SIG-M5 treated with dmso at 0.1 percent for 504 hours (cell line): ENCODE data around the gene BCS1L.

Experiments used
- DNase-seq: peaks from one replicate; lab custom pipeline; 2025; ENCODE audit not compliant: unreplicated experiment; lab: John Stamatoyannopoulos, UW

BCS1L gene

GRCh38 chr2:218659988-218660358 lies 490 bp downstream of the BCS1L start:
- DNase-seq = no peak

GRCh38 chr2:218662377-218662776 lies 2.9 kb downstream of the BCS1L start:
- DNase-seq = no peak

- DNase-seq = no peak
Observed at GRCh38 chr2:218662827-218663226, 3.3 kb downstream of the BCS1L start.

- no peak for DNase-seq
Observed at GRCh38 chr2:218663901-218664300, 4.4 kb downstream of the BCS1L start.

GRCh38 chr2:218664653-218665052 lies 5.2 kb downstream of the BCS1L start:
- no peak for DNase-seq

GRCh38 chr2:218671097-218671653 lies 11.7 kb downstream of the BCS1L start:
- peak; percentile 2 for DNase-seq

- DNase-seq = peak; percentile 94
Observed at GRCh38 chr2:218671654-218672566, 12.4 kb downstream of the BCS1L start, which contains the start of the genes RNF25 and STK36. Gene RNF25, minus strand, starts transcription at chr2:218672002. Its CDS starts 32 bp downstream, at chr2:218671970. Gene STK36, plus strand, starts transcription at chr2:218672086. Its CDS starts 744 bp downstream, at chr2:218672830.

GRCh38 chr2:218679119-218679518 lies 19.6 kb downstream of the BCS1L start:
- DNase-seq = peak; percentile 42

- DNase-seq = no peak
Observed at GRCh38 chr2:218680061-218680460, 20.6 kb downstream of the BCS1L start.

- peak; percentile 88 for DNase-seq
Observed at GRCh38 chr2:218687400-218688060, 28.0 kb downstream of the BCS1L start.

GRCh38 chr2:218691234-218691633 lies 31.8 kb downstream of the BCS1L start:
- no peak for DNase-seq

GRCh38 chr2:218694405-218695145 lies 35.1 kb downstream of the BCS1L start:
- DNase-seq = no peak

- no peak for DNase-seq
Observed at GRCh38 chr2:218698885-218699284, 39.4 kb downstream of the BCS1L start.

- no peak for DNase-seq
Observed at GRCh38 chr2:218701806-218702205, 42.3 kb downstream of the BCS1L start.

- no peak for DNase-seq
Observed at GRCh38 chr2:218703341-218703740, 43.9 kb downstream of the BCS1L start.

- DNase-seq = no peak
Observed at GRCh38 chr2:218708086-218708485, 48.6 kb downstream of the BCS1L start.

- DNase-seq = no peak
Observed at GRCh38 chr2:218709908-218710307, 50.4 kb downstream of the BCS1L start.

- DNase-seq = no peak
Observed at GRCh38 chr2:218710334-218710686, 50.8 kb downstream of the BCS1L start.

- DNase-seq = peak; percentile 97
Observed at GRCh38 chr2:218710687-218711549, 51.4 kb downstream of the BCS1L start, which contains the start of gene TTLL4. Gene TTLL4, plus strand, starts transcription at chr2:218710835. Its CDS starts 26,842 bp downstream, at chr2:218737677.

- DNase-seq = no peak
Observed at GRCh38 chr2:218711550-218711929, 52.1 kb downstream of the BCS1L start.
